Activated T-cell treated with anti-CD3 and anti-CD28 coated beads, Interleukin-2, amount 50 U/mL, for 72 hours (primary cell): ENCODE data around the gene SDF4. TPM values are rescaled to one million over a fixed set of nuclear protein-coding genes. Genes with fewer than 3 reads are reported as not detected.

Experiments used
- ATAC-seq, 2 donors: fragments of 150-1000 bp; cut with Tn5 transposase; replicated peaks in 1 of 2; 2 replicates each; pipeline ENCODE4 v1.10.0; 2021; ENCODE audit warnings: moderate library complexity in 2 of 2, mild to moderate bottlenecking in 1 of 2
- DNase-seq, 2 donors: peaks; one replicate each; pipeline ENCODE4 v3.0.0; 2021 to 2022; ENCODE audit warnings: mixed read lengths in 1 of 2
- H3K27ac Mint-ChIP-seq: one replicate; pipeline ENCODE4 v1.8.0; 2022; ENCODE audit warnings: mild to moderate bottlenecking, moderate library complexity, mixed read lengths
- H3K27me3 Mint-ChIP-seq: one replicate; pipeline ENCODE4 v1.8.0; 2022; ENCODE audit warnings: low read depth, mixed read lengths
- H3K36me3 Mint-ChIP-seq, 2 donors: one replicate each; pipeline ENCODE4 v1.8.0; 2022; ENCODE audit warnings: mixed read lengths in 2 of 2, mild to moderate bottlenecking in 1 of 2; ENCODE audit not compliant: insufficient read depth in 2 of 2
- H3K4me1 Mint-ChIP-seq: one replicate; pipeline ENCODE4 v1.8.0; 2022; ENCODE audit warnings: low read depth, mixed read lengths
- H3K4me3 Mint-ChIP-seq, 2 donors: one replicate each; pipeline ENCODE4 v1.8.0; 2022; ENCODE audit warnings: mild to moderate bottlenecking in 2 of 2, mixed read lengths in 2 of 2, moderate library complexity in 2 of 2
- H3K9me3 Mint-ChIP-seq, 2 donors: one replicate each; pipeline ENCODE4 v1.8.0; 2022; ENCODE audit warnings: mixed read lengths in 2 of 2
- total RNA-seq, 2 donors: library from RNA; stranded (reverse); gene quantifications; one replicate each; pipeline ENCODE4 v1.2.3, GENCODE V29; 2022

SDF4 gene
- total RNA-seq, 2 donors from 2014 or later: 188 to 348 TPM

DNA sequence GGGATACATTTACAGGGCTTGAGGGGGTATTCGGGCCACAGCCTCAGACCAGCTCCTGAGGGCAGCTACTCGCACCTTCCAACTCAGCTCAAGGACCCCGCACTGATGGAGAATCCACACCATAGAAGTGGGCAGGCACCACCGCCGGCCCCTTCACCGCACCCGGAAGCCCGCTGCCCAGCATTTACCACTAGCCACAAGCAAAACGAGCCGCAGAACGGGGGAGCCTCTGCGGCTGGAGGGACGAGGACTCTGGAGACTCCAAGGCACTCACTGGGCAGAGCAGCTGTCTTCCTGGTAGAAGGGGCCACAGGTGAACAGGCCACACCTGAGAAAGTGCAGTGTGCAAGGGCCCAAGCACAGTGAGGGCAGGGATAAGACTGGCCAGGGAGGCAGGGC is 36.5 kb upstream of the SDF4 start:
- H3K27ac Mint-ChIP-seq: no peak overlapping the region
- H3K36me3 Mint-ChIP-seq: peaks cover 1 to 18% of the 10 kb centered on the region in 2 donors
- ATAC-seq: no peak
- no peaks in the 10 kb centered on the region for H3K9me3 Mint-ChIP-seq
- no peaks in the 10 kb centered on the region for H3K27me3 Mint-ChIP-seq
- no peak overlapping the region for H3K4me3 Mint-ChIP-seq
- peaks cover 42% of the 10 kb centered on the region for H3K4me1 Mint-ChIP-seq
- no peak for DNase-seq

DNA sequence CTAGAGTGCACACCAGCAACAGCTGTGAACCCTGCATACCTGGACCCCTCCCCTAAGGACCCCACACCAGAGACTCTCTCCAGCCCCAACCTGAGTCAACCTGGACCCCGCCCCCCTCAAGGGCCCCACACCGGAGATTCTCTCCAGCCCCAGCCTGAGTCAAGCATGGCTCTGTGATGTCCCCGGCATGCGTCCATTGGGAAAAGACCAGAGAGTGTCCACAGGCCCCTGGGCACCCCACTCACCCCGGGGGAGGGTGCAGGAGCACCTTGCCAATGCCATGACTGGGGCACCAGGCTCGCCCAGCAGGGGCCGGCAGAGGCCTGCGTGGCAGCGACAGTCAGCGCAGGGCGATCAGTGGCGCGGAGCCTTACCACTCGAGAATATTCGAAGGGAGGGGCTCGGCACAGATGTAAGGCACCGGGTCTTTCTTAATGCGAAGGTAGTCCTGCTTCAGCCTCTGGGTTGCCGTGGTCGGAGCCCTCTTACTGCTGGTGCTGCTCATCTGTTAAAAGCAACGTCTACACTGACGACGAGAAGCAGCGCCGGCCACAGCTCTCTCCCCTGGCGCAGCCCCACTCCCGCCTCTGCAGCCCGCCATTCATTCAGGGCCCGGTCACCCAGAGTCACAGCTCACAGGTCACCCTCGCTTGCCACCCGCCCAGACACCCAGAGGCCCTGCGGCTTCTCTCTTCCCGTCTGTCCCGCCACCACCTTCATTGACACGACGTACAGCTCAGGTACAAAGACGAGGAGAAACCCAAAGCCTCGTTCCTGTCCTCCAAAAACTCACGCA is 35.9 kb upstream of the SDF4 start:
- Mint-ChIP-seq H3K4me1 (peaks cover 41% of the 10 kb centered on the region), H3K27ac (no peak overlapping the region), H3K4me3 (no peak overlapping the region), H3K27me3 (no peaks in the 10 kb centered on the region), H3K9me3 (no peaks in the 10 kb centered on the region), H3K36me3 (peaks cover 1 to 18% of the 10 kb centered on the region in 2 donors)
- ATAC-seq: no peak
- no peak for DNase-seq

DNA sequence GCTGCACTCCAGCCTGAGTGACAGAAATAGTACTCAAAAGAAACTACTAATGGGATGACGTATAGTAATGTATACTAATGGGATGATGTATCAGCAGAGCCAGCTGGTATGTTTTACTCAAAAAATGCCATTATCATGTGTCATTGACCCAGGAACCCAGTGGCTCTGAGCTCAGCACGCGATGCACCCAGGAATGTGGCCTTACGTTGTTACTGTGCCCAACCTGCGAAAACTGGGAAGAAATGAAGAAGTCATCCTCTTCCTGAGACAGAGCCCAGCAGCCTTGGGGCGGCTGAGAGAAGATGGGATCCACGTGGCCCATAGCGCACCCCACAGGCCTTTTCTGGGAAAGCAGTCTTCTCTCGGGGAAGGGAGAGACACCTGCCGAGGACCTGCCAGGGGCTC is 33.1 kb upstream of the SDF4 start:
- ATAC-seq: peak; percentile 22 to 43
- Mint-ChIP-seq H3K36me3 (peaks cover 0 to 13% of the 10 kb centered on the region in 2 donors), H3K4me3 (no peak overlapping the region), H3K27ac (no peak overlapping the region), H3K9me3 (no peaks in the 10 kb centered on the region), H3K27me3 (no peaks in the 10 kb centered on the region), H3K4me1 (peaks cover 13% of the 10 kb centered on the region)
- no peak for DNase-seq

DNA sequence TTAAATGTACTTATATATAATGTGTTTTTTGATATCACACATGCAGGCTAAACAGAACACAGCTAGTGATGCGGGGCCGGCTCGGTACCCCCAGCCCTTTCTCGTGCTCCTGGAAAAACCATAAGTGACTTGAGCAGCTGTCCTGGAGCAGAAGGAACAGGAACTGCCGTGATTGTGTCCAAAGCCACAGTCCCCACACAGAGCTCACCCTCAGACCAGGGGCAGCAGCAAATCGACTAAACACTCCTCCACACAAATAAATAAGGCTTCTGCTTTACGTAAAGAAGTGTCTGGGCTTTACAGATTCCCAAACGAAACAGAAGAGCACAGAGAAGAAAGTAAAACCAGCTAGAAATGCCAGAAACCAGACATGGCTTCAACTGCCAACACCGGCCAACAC is 32.2 kb upstream of the SDF4 start:
- no peaks in the 10 kb centered on the region for H3K9me3 Mint-ChIP-seq
- ATAC-seq (no peak), DNase-seq (no peak)
- no peak overlapping the region for H3K4me3 Mint-ChIP-seq
- H3K27me3 Mint-ChIP-seq: no peaks in the 10 kb centered on the region
- peaks cover 0 to 18% of the 10 kb centered on the region in 2 donors for H3K36me3 Mint-ChIP-seq
- H3K27ac Mint-ChIP-seq: no peak overlapping the region
- peaks cover 11% of the 10 kb centered on the region for H3K4me1 Mint-ChIP-seq

DNA sequence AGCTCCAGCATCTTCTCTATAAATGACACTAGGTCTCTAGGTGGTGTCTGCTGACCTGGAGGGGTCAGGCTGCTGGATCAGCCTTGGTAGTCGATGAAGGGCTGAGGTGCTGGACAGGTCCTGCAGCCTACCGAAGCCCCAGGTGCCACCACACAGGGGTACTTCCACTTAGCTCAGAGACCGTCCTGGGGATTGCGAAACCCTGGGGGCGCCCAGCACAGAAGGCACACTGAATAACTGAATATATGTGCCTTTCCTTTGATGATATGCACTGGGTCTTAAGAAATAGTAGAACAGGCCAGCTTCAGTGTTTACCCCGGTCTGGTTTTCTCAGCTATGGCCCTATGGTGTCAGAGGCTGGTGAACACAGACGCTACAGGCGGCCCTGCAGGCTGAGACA is 31.0 kb upstream of the SDF4 start:
- H3K9me3 Mint-ChIP-seq: no peaks in the 10 kb centered on the region
- peaks cover 0 to 19% of the 10 kb centered on the region in 2 donors for H3K36me3 Mint-ChIP-seq
- H3K27ac Mint-ChIP-seq: no peak overlapping the region
- DNase-seq: no peak
- H3K4me3 Mint-ChIP-seq: no peak overlapping the region
- ATAC-seq: no peak
- no peaks in the 10 kb centered on the region for H3K27me3 Mint-ChIP-seq
- peaks cover 11% of the 10 kb centered on the region for H3K4me1 Mint-ChIP-seq

DNA sequence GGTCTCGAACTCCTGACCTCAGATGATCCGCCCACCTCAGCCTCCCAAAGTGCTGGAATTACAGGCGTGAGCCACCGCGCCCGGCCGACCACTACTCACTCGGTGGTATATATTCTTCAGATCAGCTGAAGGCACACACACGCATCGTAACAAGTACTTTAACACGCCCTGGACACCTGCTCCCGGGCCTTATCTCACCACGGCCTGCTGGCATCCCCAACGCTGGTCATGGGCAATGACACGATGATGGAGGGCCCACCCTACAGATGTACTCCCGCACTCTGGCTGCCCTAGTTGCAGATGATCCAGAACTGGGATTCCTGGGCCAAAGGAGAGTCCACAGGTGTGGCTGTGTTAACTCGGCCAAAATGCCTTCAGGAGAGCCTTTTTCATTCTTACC is 30.3 kb upstream of the SDF4 start:
- no peak overlapping the region for H3K27ac Mint-ChIP-seq
- H3K4me3 Mint-ChIP-seq: no peak overlapping the region
- H3K36me3 Mint-ChIP-seq: peaks cover 0 to 19% of the 10 kb centered on the region in 2 donors

DNA sequence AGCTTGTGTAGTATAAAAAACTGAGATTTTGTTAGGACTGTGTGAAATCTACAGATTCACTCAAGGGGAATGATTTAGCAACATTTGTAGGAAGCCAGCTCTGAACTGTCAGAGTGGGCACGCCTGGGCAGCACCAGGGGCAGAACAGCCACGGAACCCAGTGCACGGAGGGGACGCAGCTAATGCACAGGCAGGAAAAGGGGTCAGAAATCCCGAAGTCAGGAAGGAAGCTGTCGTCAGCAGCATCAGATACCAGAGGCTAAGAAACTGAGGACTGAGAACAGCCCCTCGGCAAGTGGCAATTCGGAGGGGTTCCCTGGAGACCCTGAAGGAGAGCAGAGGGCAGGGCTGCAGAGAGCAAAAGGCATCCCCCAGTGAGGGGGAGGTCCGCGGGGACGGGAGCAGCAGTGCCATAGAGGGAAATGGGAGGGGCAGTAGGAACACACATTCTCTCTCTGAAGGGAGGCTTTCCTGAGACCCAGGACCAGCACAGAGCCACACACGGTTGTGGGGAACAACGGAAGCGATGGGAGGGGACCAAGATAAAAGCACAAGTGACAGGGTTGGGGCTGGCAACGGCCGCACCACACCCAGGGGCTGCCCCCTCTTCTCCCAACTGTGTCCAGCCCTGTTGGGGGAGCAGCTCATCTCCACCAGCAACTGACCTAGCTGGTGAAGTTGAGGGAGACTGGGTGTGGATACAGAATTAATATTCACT is 29.2 kb upstream of the SDF4 start:
- peak overlapping the region; percentile 34 for H3K27ac Mint-ChIP-seq
- ATAC-seq (no peak), DNase-seq (no peak)
- H3K27me3 Mint-ChIP-seq: no peaks in the 10 kb centered on the region
- peaks cover 0 to 21% of the 10 kb centered on the region in 2 donors for H3K36me3 Mint-ChIP-seq
- no peak overlapping the region for H3K4me3 Mint-ChIP-seq
- H3K4me1 Mint-ChIP-seq: peaks cover 3% of the 10 kb centered on the region
- H3K9me3 Mint-ChIP-seq: no peaks in the 10 kb centered on the region

More for the DNA sequence above, 30.3 kb upstream of the SDF4 start:
- Mint-ChIP-seq H3K4me1 (peaks cover 7% of the 10 kb centered on the region), H3K27me3 (no peaks in the 10 kb centered on the region), H3K9me3 (no peaks in the 10 kb centered on the region)
- ATAC-seq: no peak
- DNase-seq: no peak

DNA sequence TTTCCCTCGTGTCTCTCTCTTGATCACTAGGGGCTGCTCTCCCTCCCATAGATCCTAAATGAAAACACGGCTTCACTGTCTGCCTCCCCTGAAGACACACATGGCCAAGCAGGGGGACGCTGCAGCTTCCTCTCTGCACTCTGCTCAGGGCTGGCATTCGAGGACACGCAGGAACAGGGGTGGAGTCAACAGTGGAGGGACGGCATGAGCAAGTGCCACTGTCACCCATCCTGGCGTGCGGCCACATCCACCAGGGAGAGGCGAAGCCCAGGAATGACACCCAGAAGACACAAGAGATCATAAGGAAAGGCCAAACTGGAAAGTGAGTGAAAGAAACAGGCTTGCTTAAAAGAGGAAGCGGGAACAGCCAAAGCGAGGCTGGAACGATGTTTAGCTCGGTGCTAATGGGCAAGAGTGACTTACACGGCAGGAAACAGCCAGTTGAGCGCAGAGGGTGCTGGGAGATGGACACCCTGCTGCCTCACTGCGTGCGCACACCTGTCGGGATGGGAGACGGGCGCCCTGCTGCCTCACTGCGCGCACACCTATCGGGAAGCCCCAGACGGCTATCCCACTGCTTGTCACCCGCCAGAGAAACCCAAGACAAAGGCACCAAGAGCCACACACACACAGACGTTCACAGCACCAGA is 28.3 kb upstream of the SDF4 start:
- Mint-ChIP-seq H3K27ac (no peak overlapping the region), H3K4me1 (no peaks in the 10 kb centered on the region), H3K9me3 (no peaks in the 10 kb centered on the region), H3K27me3 (no peaks in the 10 kb centered on the region), H3K36me3 (peaks cover 0 to 19% of the 10 kb centered on the region in 2 donors), H3K4me3 (no peak overlapping the region)
- DNase-seq (no peak), ATAC-seq (no peak)

DNA sequence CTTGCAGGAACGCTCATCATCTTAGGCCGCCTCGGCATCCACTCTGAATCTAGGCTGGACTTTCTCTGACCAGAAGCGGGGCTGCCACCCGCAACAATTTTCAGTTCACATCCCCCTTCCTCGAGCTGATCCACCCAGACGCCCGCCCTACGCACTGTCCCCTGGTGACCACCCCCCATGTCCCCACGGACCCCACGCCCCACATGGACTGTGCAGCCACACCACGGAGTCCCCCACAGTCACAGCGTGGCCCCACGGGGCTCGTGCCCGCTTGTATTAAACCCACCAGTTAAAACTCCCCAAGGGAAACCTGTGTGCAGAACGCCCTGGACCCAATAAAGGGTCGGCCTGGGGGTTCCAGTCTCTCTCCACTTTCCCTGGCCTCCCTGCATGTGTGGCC is 27.7 kb upstream of the SDF4 start:
- Mint-ChIP-seq H3K4me3 (no peak overlapping the region), H3K36me3 (peaks cover 0 to 19% of the 10 kb centered on the region in 2 donors), H3K27me3 (no peaks in the 10 kb centered on the region), H3K4me1 (no peaks in the 10 kb centered on the region), H3K27ac (no peak overlapping the region), H3K9me3 (no peaks in the 10 kb centered on the region)
- DNase-seq: no peak
- no peak for ATAC-seq

DNA sequence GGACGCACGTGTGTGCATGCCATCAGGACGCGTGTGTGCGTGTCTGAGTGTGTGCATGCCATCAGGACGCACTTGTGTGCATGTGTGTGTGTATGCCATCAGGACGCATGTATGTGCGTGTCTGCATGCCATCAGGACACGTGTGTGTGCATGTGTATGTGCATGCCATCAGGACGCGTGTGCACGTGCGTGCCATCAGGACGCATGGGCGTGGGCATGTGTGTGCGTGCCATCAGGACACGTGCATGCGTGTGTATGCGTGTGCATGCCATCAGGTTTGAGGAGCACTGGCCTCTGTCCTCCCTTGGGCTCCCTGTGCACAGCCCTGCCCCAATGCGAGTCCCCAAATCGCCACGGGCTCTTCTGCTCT is 27.3 kb upstream of the SDF4 start:
- Mint-ChIP-seq H3K36me3 (peaks cover 0 to 19% of the 10 kb centered on the region in 2 donors), H3K27ac (no peak overlapping the region), H3K4me3 (no peak overlapping the region), H3K9me3 (no peaks in the 10 kb centered on the region), H3K27me3 (no peaks in the 10 kb centered on the region), H3K4me1 (no peaks in the 10 kb centered on the region)
- ATAC-seq: no peak
- DNase-seq: no peak

DNA sequence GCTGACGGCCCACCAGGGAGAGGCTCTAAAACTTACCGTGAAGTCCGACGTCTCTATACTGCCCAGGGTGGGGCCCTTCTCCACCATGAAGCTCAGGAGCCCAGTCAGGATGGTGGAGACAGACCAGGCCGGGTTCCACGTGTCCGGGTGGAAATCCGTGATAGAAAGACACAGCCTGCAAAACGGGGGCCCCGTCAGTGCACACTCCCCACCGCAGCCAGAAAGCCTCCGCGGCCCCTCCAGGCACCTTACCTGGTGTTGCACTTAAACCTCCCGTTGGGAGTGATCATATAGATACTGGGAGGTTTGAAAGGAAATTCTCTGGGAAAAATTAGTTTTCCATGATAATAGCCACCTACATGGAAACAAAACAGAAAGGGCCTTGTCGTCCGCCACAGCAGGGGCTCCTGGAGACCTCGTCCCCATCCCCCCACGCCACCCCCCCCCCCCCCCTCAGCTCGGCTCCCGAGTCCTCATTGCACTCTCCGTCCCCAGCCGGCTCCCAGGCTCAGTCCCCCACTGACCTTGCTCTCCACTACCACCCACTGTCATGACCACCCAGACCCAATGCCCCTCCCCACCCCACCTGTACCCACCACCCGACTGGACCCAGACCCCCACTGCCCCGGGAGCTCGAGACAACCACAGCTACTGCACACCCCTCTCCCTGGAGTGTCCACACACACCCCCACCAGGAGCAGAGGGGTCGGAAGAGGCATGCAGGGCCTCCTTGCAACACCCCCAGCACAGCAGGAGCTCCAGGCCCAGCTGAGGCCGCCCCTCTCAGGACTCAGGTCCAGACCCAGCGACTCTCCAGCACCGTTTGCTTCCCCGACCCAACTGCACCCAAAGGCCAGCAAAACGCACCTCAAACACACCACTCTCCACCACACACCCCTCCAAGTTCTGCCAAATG is 25.4 kb upstream of the SDF4 start:
- ATAC-seq (no peak), DNase-seq (no peak)
- Mint-ChIP-seq H3K27me3 (no peaks in the 10 kb centered on the region), H3K4me1 (no peaks in the 10 kb centered on the region), H3K36me3 (peaks cover 0 to 26% of the 10 kb centered on the region in 2 donors), H3K4me3 (no peak overlapping the region), H3K27ac (no peak overlapping the region), H3K9me3 (no peaks in the 10 kb centered on the region)

DNA sequence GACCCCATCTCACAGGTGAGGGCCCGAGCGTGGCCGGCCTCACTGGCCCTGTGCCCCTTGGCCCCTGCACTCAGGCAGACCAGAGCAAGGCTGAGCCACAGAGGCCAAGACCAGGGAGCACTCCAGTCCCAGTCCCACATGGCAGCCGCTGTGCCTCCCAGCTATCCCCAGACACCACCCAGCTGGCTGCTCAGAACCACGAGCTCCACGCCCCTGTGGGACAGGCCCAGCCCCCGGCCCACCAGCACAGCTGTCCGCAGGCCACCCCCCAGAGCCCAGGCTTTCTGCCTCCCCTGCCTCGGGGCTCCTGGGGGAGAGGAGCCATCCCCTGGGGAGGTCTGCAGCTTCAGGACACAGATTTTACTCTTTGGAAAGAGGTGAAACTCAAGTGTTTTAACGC is 23.8 kb upstream of the SDF4 start:
- Mint-ChIP-seq H3K4me3 (no peak overlapping the region), H3K9me3 (no peaks in the 10 kb centered on the region), H3K27ac (no peak overlapping the region), H3K27me3 (no peaks in the 10 kb centered on the region), H3K4me1 (peaks cover 7% of the 10 kb centered on the region), H3K36me3 (peaks cover 0 to 27% of the 10 kb centered on the region in 2 donors)
- DNase-seq (no peak), ATAC-seq (no peak)
